Lower leg skin (tissue), 3 donors: ENCODE results near the gene DYRK1A.

ENCODE experiments used
- CTCF ChIP-seq, 3 donors: fragments of 450-650 bp; IDR thresholded peaks; one replicate each; pipeline ENCODE4 v1.5.1; 2016; ENCODE audit warnings: antibody characterized with exemption in 3 of 3, mild to moderate bottlenecking in 3 of 3, moderate library complexity in 2 of 3
- POLR2A ChIP-seq, 2 donors: fragments of 450-650 bp; IDR thresholded peaks; one replicate each; pipeline ENCODE4 v1.6.1; 2016 to 2017; ENCODE audit warnings: antibody characterized with exemption in 2 of 2, mild to moderate bottlenecking in 1 of 2, moderate library complexity in 1 of 2

GRCh38 chr21:37366482-37367316, at the start of gene DYRK1A:
- TF ChIP-seq CTCF (IDR thresholded peaks at IDR 0.05) = no peak
- TF ChIP-seq POLR2A (IDR thresholded peaks at IDR 0.05) = no peak
